A549 (cell line): ENCODE results near the gene CDC42SE2. TPM values are rescaled to one million over a fixed set of nuclear protein-coding genes. Genes with fewer than 3 reads are reported as not detected.

ENCODE experiments used
- ATAC-seq, 2 experiments: fragments of 200-7000 bp in 1 of 2; fragments of >200 bp in 1 of 2; cut with Nextera tagmentation in 1 of 2; cut with Tn5 transposase in 1 of 2; 3 replicates each; pipeline versions ENCODE4 v1.8.0 to v1.9.1; 2018 to 2020; ENCODE audit warnings: mild to moderate bottlenecking in 1 of 2, moderate library complexity in 1 of 2
- CTCF ChIA-PET: fragments of 300-600 bp; sonication (Branson Sonifier 250); formaldehyde crosslinking; extraction: SDS; loops from one replicate; lab custom pipeline; 2021; ENCODE audit warnings: antibody characterized with exemption, inconsistent platforms; lab: Yijun Ruan, JAX
- POLR2A ChIA-PET: fragments of 350-600 bp; formaldehyde crosslinking; extraction: SDS; loops from one replicate; lab custom pipeline; 2021; ENCODE audit warnings: antibody characterized with exemption, inconsistent platforms; lab: Yijun Ruan, JAX
- DNase-seq, 2 experiments: peaks; one replicate each; pipeline versions ENCODE4 v3.0.0 to v3.0.0-alpha.2; 2011 to 2016; ENCODE audit warnings: low read depth in 1 of 2, low spot score in 1 of 2
- FAIRE-seq: peaks from 2 replicates; lab custom pipeline; 2011; peaks lifted over from hg19 to GRCh38; lab: Jason Lieb, UNC
- H3K27ac ChIP-seq, 2 experiments: fragments of >200 bp; sonication (Bioruptor Twin); formaldehyde crosslinking; 3 replicates each; pipeline ENCODE4 v1.5.1; 2016 to 2017
- H3K4me1 ChIP-seq: fragments of >200 bp; sonication (Bioruptor Twin); formaldehyde crosslinking; 3 replicates; pipeline ENCODE4 v1.6.1; 2016
- H3K4me2 ChIP-seq: fragments of >200 bp; sonication (Bioruptor Twin); formaldehyde crosslinking; 3 replicates; pipeline ENCODE4 v1.6.1; 2016
- H3K4me3 ChIP-seq: fragments of >200 bp; sonication (Bioruptor Twin); formaldehyde crosslinking; 3 replicates; pipeline ENCODE4 v1.5.1; 2016
- H3K9me3 ChIP-seq: fragments of >200 bp; sonication (Bioruptor Twin); formaldehyde crosslinking; 3 replicates; pipeline ENCODE4 v1.6.1; 2016
- ATOH8 ChIP-seq: fragments of 250-450 bp; sonication (Bioruptor Pico); IDR thresholded peaks from 2 replicates; pipeline ENCODE4 v1.5.0; 2020; ENCODE audit warnings: low read depth, mild to moderate bottlenecking, moderate library complexity
- CBX8 ChIP-seq: fragments of 200-600 bp; sonication (generic); IDR thresholded peaks from 2 replicates; pipeline ENCODE4 v1.6.1; 2016
- CEBPB ChIP-seq, 2 experiments: fragments of >200 bp in 1 of 2; sonication (Bioruptor Twin) in 1 of 2; formaldehyde crosslinking in 1 of 2; IDR thresholded peaks; 2 replicates each; pipeline ENCODE4 v1.6.1; 2012 to 2016
- CHD2 ChIP-seq: fragments of 150-350 bp; IDR thresholded peaks from 2 replicates; pipeline ENCODE4 v1.6.1; 2014; ENCODE audit warnings: low read length; ENCODE audit not compliant: partially characterized antibody
- EHF ChIP-seq: fragments of 250-450 bp; sonication (Bioruptor Pico); IDR thresholded peaks from 2 replicates; pipeline ENCODE4 v1.5.0; 2020; ENCODE audit warnings: mild to moderate bottlenecking
- EHMT2 ChIP-seq: fragments of 200-600 bp; sonication (generic); IDR thresholded peaks from 2 replicates; pipeline ENCODE4 v1.6.1; 2016; ENCODE audit warnings: antibody characterized with exemption, low read depth, mild to moderate bottlenecking, moderate library complexity
- FOSB ChIP-seq: fragments of 250-450 bp; sonication (Bioruptor Pico); IDR thresholded peaks from 2 replicates; pipeline ENCODE4 v1.5.0; 2020; ENCODE audit warnings: mild to moderate bottlenecking, moderate library complexity
- HES2 ChIP-seq: fragments of >200 bp; sonication (Bioruptor Twin); formaldehyde crosslinking; IDR thresholded peaks from 2 replicates; pipeline ENCODE4 v1.6.1; 2016
- HOXB13 ChIP-seq: fragments of 250-450 bp; sonication (Bioruptor Pico); IDR thresholded peaks from 2 replicates; pipeline ENCODE4 v1.5.0; 2020; ENCODE audit warnings: low read depth, mild to moderate bottlenecking, moderate library complexity
- JUN ChIP-seq, 2 experiments: fragments of >200 bp; sonication (Bioruptor Twin); formaldehyde crosslinking; IDR thresholded peaks; 2 replicates in 1 of 2; 3 replicates in 1 of 2; pipeline ENCODE4 v1.6.1; 2016 to 2017
- JUNB ChIP-seq: fragments of >200 bp; sonication (Bioruptor Twin); formaldehyde crosslinking; IDR thresholded peaks from 2 replicates; pipeline ENCODE4 v1.6.1; 2016
- KDM1A ChIP-seq: fragments of 200-600 bp; sonication (generic); IDR thresholded peaks from 2 replicates; pipeline ENCODE4 v1.6.1; 2016; ENCODE audit warnings: low read depth, mild to moderate bottlenecking
- KDM5A ChIP-seq: fragments of 200-600 bp; sonication (generic); IDR thresholded peaks from 2 replicates; pipeline ENCODE4 v1.6.1; 2016; ENCODE audit warnings: antibody characterized with exemption, mild to moderate bottlenecking
- MAFK ChIP-seq: fragments of 450-650 bp; IDR thresholded peaks from 2 replicates; pipeline ENCODE4 v1.6.1; 2014; ENCODE audit not compliant: partially characterized antibody
- MYC ChIP-seq: IDR thresholded peaks from 2 replicates; pipeline ENCODE4 v1.6.1; 2012; ENCODE audit warnings: mild to moderate bottlenecking, inconsistent platforms, low read length, improper control_type of control experiment, borderline replicate concordance
- POLR2A ChIP-seq: IDR thresholded peaks from 2 replicates; pipeline ENCODE4 v1.6.1; 2012; ENCODE audit warnings: mild to moderate bottlenecking, low read length
- TFCP2L1 ChIP-seq: fragments of 250-450 bp; sonication (Bioruptor Pico); IDR thresholded peaks from 2 replicates; pipeline ENCODE4 v1.5.0; 2021; ENCODE audit warnings: mild to moderate bottlenecking
- ZNF302 ChIP-seq: fragments of 250-450 bp; sonication (Bioruptor Pico); IDR thresholded peaks from 2 replicates; pipeline ENCODE4 v1.9.0; 2021; ENCODE audit warnings: inconsistent platforms, mild to moderate bottlenecking, moderate library complexity
- WGBS: methylation state at CpG from one replicate; pipeline ENCODE4 v1.1.6; 2017; ENCODE audit errors: missing lambda C conversion rate; 5-methylcytosine and 5-hydroxymethylcytosine counted together
- polyA plus RNA-seq, 4 experiments: library from polyadenylated mRNA; depleted of rRNA in 3 of 4; stranded (reverse); fragments of >200 nt; fragmentation: RNase III in 1 of 4; extraction: RNeasy Plus Mini Kit Qiagen cat#74134 plus additional on column Dnase treatment in 1 of 4; gene quantifications; 2 replicates in 3 of 4; 3 replicates in 1 of 4; pipeline ENCODE4 v1.2.3, GENCODE V29; 2011 to 2017

Gene CDC42SE2
- polyA plus RNA-seq, 2 of the 4 experiments (the other 2 are of a cell fraction): 25.8 to 66.4 TPM

GRCh38 chr5:131357739-131358561 is 94.1 kb downstream of the CDC42SE2 start:
- POLR2A ChIA-PET: no interaction called here
- WGBS: 73% methylated on average over 5 of the region's 5 CpGs
- no peak for DNase-seq
- no peak overlapping the region for H3K27ac ChIP-seq
- ATAC-seq: peak; percentile 47 to 63; a peak in 3 of 6 replicates
- peak in 1 of 2 experiments; percentile 8; a peak in 1 of 4 replicates for TF ChIP-seq CEBPB (IDR thresholded peaks at IDR 0.05)
- TF ChIP-seq TFCP2L1 (CRISPR knock-in tag): no peak
- TF ChIP-seq, all 56 proteins: peak for 1
- no peak overlapping the region for H3K4me2 ChIP-seq
- no peak for FAIRE-seq
- H3K4me3 ChIP-seq: no peak overlapping the region
- no peaks in the 10 kb centered on the region for H3K9me3 ChIP-seq
- H3K4me1 ChIP-seq: peaks cover 26% of the 10 kb centered on the region
- CTCF ChIA-PET: no interaction called here

- no peak for ATAC-seq
- TF ChIP-seq FOSB (CRISPR knock-in tag) (no peak), JUN (IDR thresholded peaks at IDR 0.05) (no peak), CBX8 (no peak), HES2 (no peak), POLR2A (no peak), MYC (no peak), KDM5A (no peak), MAFK (no peak), ZNF302 (CRISPR knock-in tag) (no peak), EHMT2 (no peak), HOXB13 (no peak), CHD2 (no peak)
- POLR2A ChIA-PET: no interaction called here
- Histone ChIP-seq H3K27ac (no peak overlapping the region), H3K4me3 (no peak overlapping the region), H3K9me3 (no peaks in the 10 kb centered on the region), H3K4me1 (peaks cover 6% of the 10 kb centered on the region; the same call in 2 of the 3 replicates), H3K4me2 (no peak overlapping the region)
- no peak for DNase-seq
- FAIRE-seq: no peak
- CTCF ChIA-PET: interaction anchor here (1.7 kb wide), 1 partner anchor 20 kb away, joined by 6 read pairs; no protein-coding TSS in a partner anchor
- 94% methylated on average over 15 of the region's 15 CpGs for WGBS
Observed at GRCh38 chr5:131361677-131362315, 97.9 kb downstream of the CDC42SE2 start.

GRCh38 chr5:131363811-131364506 is 100.1 kb downstream of the CDC42SE2 start:
- Histone ChIP-seq H3K27ac (no peak overlapping the region), H3K9me3 (no peaks in the 10 kb centered on the region), H3K4me3 (no peak overlapping the region), H3K4me2 (no peak overlapping the region), H3K4me1 (no peaks in the 10 kb centered on the region)
- ChIA-PET POLR2A (no interaction called here), CTCF (interaction anchor here (0.7 kb wide), 1 partner anchor 700 kb away, joined by 5 read pairs; no protein-coding TSS in a partner anchor)
- no peak for ATAC-seq
- no peak for FAIRE-seq
- no peak for DNase-seq
- no peak for TF ChIP-seq ATOH8 (CRISPR knock-in tag)
- no peak for TF ChIP-seq ZNF302 (CRISPR knock-in tag)
- no peak for TF ChIP-seq HES2
- no peak for TF ChIP-seq JUNB
- no peak for TF ChIP-seq EHF (CRISPR knock-in tag)
- TF ChIP-seq KDM1A: no peak
- 97% methylated on average over 6 of the region's 6 CpGs for WGBS
